GM23338 (cell line): Measurements from ENCODE around the gene RAB31.

Experiments used
- CREB1 ChIP-seq: fragments of 250-450 bp; sonication (Bioruptor Pico); IDR thresholded peaks from 2 replicates; pipeline ENCODE4 v1.5.0; 2020; ENCODE audit warnings: low read depth, mild to moderate bottlenecking, moderate library complexity
- EZH2 ChIP-seq: fragments of 200-600 bp; sonication (generic); IDR thresholded peaks from one replicate; pipeline ENCODE4 v1.8.0; 2017; ENCODE audit warnings: antibody characterized with exemption, mild to moderate bottlenecking, low read depth; ENCODE audit not compliant: unreplicated experiment
- EZH2phosphoT487 ChIP-seq: fragments of 200-600 bp; sonication (generic); IDR thresholded peaks from one replicate; pipeline ENCODE4 v1.8.1; 2018; ENCODE audit warnings: antibody characterized with exemption; ENCODE audit not compliant: unreplicated experiment
- NANOG ChIP-seq: IDR thresholded peaks from 2 replicates; pipeline ENCODE4 v1.6.1; 2016; ENCODE audit warnings: antibody characterized with exemption, borderline replicate concordance
- POLR2AphosphoS5 ChIP-seq: IDR thresholded peaks from 2 replicates; pipeline ENCODE4 v1.6.1; 2016; ENCODE audit warnings: antibody characterized with exemption, low read depth
- STAT1 ChIP-seq: IDR thresholded peaks from one replicate; pipeline ENCODE4 v1.6.1; 2016; ENCODE audit warnings: antibody characterized with exemption; ENCODE audit not compliant: unreplicated experiment
- ZNF114 ChIP-seq: fragments of 250-450 bp; sonication (Bioruptor Pico); IDR thresholded peaks from 2 replicates; pipeline ENCODE4 v1.5.0; 2020; ENCODE audit warnings: mild to moderate bottlenecking, moderate library complexity
- TF ChIP-seq, protein P1 (sequence below), 2 experiments: fragments of 200-600 bp in 1 of 2; sonication (generic) in 1 of 2; conservative IDR thresholded peaks; 2 replicates each; pipeline versions ENCODE4 v1.5.1 to v1.6.1; 2016 to 2017; ENCODE audit warnings: antibody characterized with exemption in 2 of 2, low read depth in 2 of 2, mild to moderate bottlenecking in 2 of 2, moderate library complexity in 1 of 2
- TF ChIP-seq, protein P2 (sequence below): IDR thresholded peaks from 2 replicates; pipeline ENCODE4 v1.6.1; 2016; ENCODE audit warnings: antibody characterized with exemption
- TF ChIP-seq, protein P3 (sequence below): IDR thresholded peaks from one replicate; pipeline ENCODE4 v1.6.1; 2018; ENCODE audit warnings: antibody characterized with exemption; ENCODE audit not compliant: unreplicated experiment

DNA sequence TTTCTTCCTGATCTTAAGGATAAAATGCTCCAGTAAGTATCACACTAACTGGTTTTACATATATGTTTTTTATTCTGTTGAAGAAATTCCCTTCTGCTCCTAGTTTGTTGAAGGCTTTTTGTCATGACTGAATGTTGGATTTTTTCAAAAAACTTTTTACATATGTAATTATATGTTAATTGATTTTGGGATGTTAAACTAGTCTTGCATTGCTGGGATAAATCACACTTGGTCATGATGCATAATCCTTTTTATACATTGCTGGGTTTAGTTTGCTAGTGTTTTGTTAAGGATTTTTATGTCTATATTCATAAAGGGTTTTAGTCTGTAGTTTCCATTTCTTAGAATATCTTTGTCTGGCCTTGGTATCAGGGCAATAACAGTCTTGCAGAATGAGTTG is 112.0 kb downstream of the RAB31 start:
- TF ChIP-seq, protein P1, sequence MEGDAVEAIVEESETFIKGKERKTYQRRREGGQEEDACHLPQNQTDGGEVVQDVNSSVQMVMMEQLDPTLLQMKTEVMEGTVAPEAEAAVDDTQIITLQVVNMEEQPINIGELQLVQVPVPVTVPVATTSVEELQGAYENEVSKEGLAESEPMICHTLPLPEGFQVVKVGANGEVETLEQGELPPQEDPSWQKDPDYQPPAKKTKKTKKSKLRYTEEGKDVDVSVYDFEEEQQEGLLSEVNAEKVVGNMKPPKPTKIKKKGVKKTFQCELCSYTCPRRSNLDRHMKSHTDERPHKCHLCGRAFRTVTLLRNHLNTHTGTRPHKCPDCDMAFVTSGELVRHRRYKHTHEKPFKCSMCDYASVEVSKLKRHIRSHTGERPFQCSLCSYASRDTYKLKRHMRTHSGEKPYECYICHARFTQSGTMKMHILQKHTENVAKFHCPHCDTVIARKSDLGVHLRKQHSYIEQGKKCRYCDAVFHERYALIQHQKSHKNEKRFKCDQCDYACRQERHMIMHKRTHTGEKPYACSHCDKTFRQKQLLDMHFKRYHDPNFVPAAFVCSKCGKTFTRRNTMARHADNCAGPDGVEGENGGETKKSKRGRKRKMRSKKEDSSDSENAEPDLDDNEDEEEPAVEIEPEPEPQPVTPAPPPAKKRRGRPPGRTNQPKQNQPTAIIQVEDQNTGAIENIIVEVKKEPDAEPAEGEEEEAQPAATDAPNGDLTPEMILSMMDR (conservative IDR thresholded peaks at IDR 0.05; ENCODE audit: low read depth in 2 of 2): no peak
- TF ChIP-seq POLR2AphosphoS5 (no peak), EZH2 (no peak), EZH2phosphoT487 (no peak), CREB1 (CRISPR knock-in tag) (no peak), NANOG (no peak), ZNF114 (CRISPR knock-in tag) (no peak), STAT1 (no peak)
- TF ChIP-seq, protein P2, sequence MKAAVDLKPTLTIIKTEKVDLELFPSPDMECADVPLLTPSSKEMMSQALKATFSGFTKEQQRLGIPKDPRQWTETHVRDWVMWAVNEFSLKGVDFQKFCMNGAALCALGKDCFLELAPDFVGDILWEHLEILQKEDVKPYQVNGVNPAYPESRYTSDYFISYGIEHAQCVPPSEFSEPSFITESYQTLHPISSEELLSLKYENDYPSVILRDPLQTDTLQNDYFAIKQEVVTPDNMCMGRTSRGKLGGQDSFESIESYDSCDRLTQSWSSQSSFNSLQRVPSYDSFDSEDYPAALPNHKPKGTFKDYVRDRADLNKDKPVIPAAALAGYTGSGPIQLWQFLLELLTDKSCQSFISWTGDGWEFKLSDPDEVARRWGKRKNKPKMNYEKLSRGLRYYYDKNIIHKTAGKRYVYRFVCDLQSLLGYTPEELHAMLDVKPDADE: no peak
- TF ChIP-seq, protein P3, sequence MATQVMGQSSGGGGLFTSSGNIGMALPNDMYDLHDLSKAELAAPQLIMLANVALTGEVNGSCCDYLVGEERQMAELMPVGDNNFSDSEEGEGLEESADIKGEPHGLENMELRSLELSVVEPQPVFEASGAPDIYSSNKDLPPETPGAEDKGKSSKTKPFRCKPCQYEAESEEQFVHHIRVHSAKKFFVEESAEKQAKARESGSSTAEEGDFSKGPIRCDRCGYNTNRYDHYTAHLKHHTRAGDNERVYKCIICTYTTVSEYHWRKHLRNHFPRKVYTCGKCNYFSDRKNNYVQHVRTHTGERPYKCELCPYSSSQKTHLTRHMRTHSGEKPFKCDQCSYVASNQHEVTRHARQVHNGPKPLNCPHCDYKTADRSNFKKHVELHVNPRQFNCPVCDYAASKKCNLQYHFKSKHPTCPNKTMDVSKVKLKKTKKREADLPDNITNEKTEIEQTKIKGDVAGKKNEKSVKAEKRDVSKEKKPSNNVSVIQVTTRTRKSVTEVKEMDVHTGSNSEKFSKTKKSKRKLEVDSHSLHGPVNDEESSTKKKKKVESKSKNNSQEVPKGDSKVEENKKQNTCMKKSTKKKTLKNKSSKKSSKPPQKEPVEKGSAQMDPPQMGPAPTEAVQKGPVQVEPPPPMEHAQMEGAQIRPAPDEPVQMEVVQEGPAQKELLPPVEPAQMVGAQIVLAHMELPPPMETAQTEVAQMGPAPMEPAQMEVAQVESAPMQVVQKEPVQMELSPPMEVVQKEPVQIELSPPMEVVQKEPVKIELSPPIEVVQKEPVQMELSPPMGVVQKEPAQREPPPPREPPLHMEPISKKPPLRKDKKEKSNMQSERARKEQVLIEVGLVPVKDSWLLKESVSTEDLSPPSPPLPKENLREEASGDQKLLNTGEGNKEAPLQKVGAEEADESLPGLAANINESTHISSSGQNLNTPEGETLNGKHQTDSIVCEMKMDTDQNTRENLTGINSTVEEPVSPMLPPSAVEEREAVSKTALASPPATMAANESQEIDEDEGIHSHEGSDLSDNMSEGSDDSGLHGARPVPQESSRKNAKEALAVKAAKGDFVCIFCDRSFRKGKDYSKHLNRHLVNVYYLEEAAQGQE: no peak
